ENCODE data around the gene UBE2R2. TPM values are rescaled to one million over a fixed set of nuclear protein-coding genes. Genes with fewer than 3 reads are reported as not detected.
"Not testable (repeated sequence)": the region's sequence is repeated elsewhere in the genome, so short reads cannot be mapped to it uniquely, and the experiment has no call there.

UBE2R2 gene
- total RNA-seq, 2 experiments from 2014 or later, result 46.7 to 47.4 TPM

- no peak for ATAC-seq
- H3K27ac Mint-ChIP-seq, result no peak overlapping the region
- no peak for TF ChIP-seq CTCF (IDR thresholded peaks at IDR 0.05)
- H3K4me3 Mint-ChIP-seq, result no peak overlapping the region
- peaks cover 29% of the 10 kb centered on the region for H3K4me1 Mint-ChIP-seq (ENCODE audit: low read depth)
- H3K27me3 Mint-ChIP-seq, result no peaks in the 10 kb centered on the region
- no peaks in the 10 kb centered on the region for H3K9me3 Mint-ChIP-seq
- ChIA-PET POLR2A (no interaction called here), CTCF (no interaction called here)
- DNase-seq, result no peak
- intact Hi-C loops (cut with micrococcal nuclease), result no loop called here
- peaks cover 4% of the 10 kb centered on the region for H3K36me3 Mint-ChIP-seq (ENCODE audit: low read depth)
These were observed 29.3 kb downstream of the UBE2R2 start for GRCh38 chr9:33846231-33846630.

GRCh38 chr9:33847894-33848205 is 30.9 kb downstream of the UBE2R2 start:
- ChIA-PET POLR2A (interaction anchor here (0.6 to 0.7 kb wide), 2 partner anchors 21 to 258 kb away, joined by 3 read pairs; no protein-coding TSS in a partner anchor), CTCF (interaction anchor here (1.0 kb wide), 1 partner anchor 224 kb away, joined by 3 read pairs; no protein-coding TSS in a partner anchor)
- H3K4me3 Mint-ChIP-seq; H3K9me3 Mint-ChIP-seq; H3K27me3 Mint-ChIP-seq; intact Hi-C loops (cut with micrococcal nuclease); DNase-seq; H3K27ac Mint-ChIP-seq; ATAC-seq; H3K36me3 Mint-ChIP-seq (ENCODE audit: low read depth): not testable (repeated sequence)
- H3K4me1 Mint-ChIP-seq (ENCODE audit: low read depth), result peaks cover 21% of the 10 kb centered on the region

GRCh38 chr9:33850267-33850629 is 33.3 kb downstream of the UBE2R2 start:
- POLR2A ChIA-PET, result interaction anchor here (1.1 kb wide), 1 partner anchor 29 kb away, joined by 4 read pairs; no protein-coding TSS in a partner anchor
- intact Hi-C loops (cut with micrococcal nuclease), result no loop called here

GRCh38 chr9:33850677-33851076 is 33.7 kb downstream of the UBE2R2 start:
- no peak overlapping the region for H3K27ac Mint-ChIP-seq
- CTCF ChIA-PET, result interaction anchor here (3.7 kb wide), 1 partner anchor 36 kb away, joined by 38 read pairs; no protein-coding TSS in a partner anchor
- peaks cover 6% of the 10 kb centered on the region for H3K36me3 Mint-ChIP-seq (ENCODE audit: low read depth)
- intact Hi-C loops (cut with micrococcal nuclease), result no loop called here
- H3K9me3 Mint-ChIP-seq, result no peaks in the 10 kb centered on the region
- no peak for TF ChIP-seq CTCF (IDR thresholded peaks at IDR 0.05)
- H3K4me3 Mint-ChIP-seq, result no peak overlapping the region
- peaks cover 32% of the 10 kb centered on the region for H3K4me1 Mint-ChIP-seq (ENCODE audit: low read depth)
- DNase-seq (no peak), ATAC-seq (no peak)
- POLR2A ChIA-PET, result no interaction called here
- no peaks in the 10 kb centered on the region for H3K27me3 Mint-ChIP-seq

More at GRCh38 chr9:33850267-33850629, 33.3 kb downstream of the UBE2R2 start:
- ATAC-seq, result no peak
- CTCF ChIA-PET, result interaction anchor here (3.7 kb wide), 1 partner anchor 36 kb away, joined by 38 read pairs; no protein-coding TSS in a partner anchor
- H3K4me3 Mint-ChIP-seq, result no peak overlapping the region
- peaks cover 29% of the 10 kb centered on the region for H3K4me1 Mint-ChIP-seq (ENCODE audit: low read depth)
- peaks cover 4% of the 10 kb centered on the region for H3K36me3 Mint-ChIP-seq (ENCODE audit: low read depth)
- H3K27me3 Mint-ChIP-seq, result no peaks in the 10 kb centered on the region
- no peaks in the 10 kb centered on the region for H3K9me3 Mint-ChIP-seq
- H3K27ac Mint-ChIP-seq, result no peak overlapping the region
- no peak for DNase-seq
- no peak for TF ChIP-seq CTCF (IDR thresholded peaks at IDR 0.05)

- POLR2A ChIA-PET, result no interaction called here
- no peaks in the 10 kb centered on the region for H3K27me3 Mint-ChIP-seq
- no peaks in the 10 kb centered on the region for H3K9me3 Mint-ChIP-seq
- intact Hi-C loops (cut with micrococcal nuclease), result no loop called here
- no peak overlapping the region for H3K4me3 Mint-ChIP-seq
- H3K36me3 Mint-ChIP-seq (ENCODE audit: low read depth), result peaks cover 5% of the 10 kb centered on the region
- ATAC-seq (no peak), DNase-seq (no peak)
- peaks cover 35% of the 10 kb centered on the region for H3K4me1 Mint-ChIP-seq (ENCODE audit: low read depth)
- no peak overlapping the region for H3K27ac Mint-ChIP-seq
- no peak for TF ChIP-seq CTCF (IDR thresholded peaks at IDR 0.05)
- CTCF ChIA-PET, result interaction anchor here (2.2 to 3.7 kb wide), 2 partner anchors 37 to 40 kb away, joined by 6 to 38 read pairs; no protein-coding TSS in a partner anchor
These were observed 34.3 kb downstream of the UBE2R2 start for GRCh38 chr9:33851301-33851700.
